BLaER1 (cell line): ENCODE measurements around the gene RAPGEF3.

Experiments used
- H3K27ac ChIP-seq: shearing (Covaris generic); formaldehyde crosslinking; 2 replicates; pipeline ENCODE4 v1.8.1; 2022
- H3K27me3 ChIP-seq: shearing (Covaris generic); formaldehyde crosslinking; 2 replicates; pipeline ENCODE4 v1.8.1; 2022
- H3K36me3 ChIP-seq: shearing (Covaris generic); formaldehyde crosslinking; 2 replicates; pipeline ENCODE4 v1.8.1; 2022
- H3K4me1 ChIP-seq: shearing (Covaris generic); formaldehyde crosslinking; 2 replicates; pipeline ENCODE4 v1.8.1; 2022
- H3K4me2 ChIP-seq: shearing (Covaris generic); formaldehyde crosslinking; 2 replicates; pipeline ENCODE4 v1.8.1; 2022
- H3K4me3 ChIP-seq: shearing (Covaris generic); formaldehyde crosslinking; 2 replicates; pipeline ENCODE4 v1.8.1; 2022
- H3K9ac ChIP-seq: shearing (Covaris generic); formaldehyde crosslinking; 2 replicates; pipeline ENCODE4 v1.8.1; 2022
- H3K9me3 ChIP-seq: shearing (Covaris generic); formaldehyde crosslinking; 2 replicates; pipeline ENCODE4 v1.8.1; 2022
- H4K20me1 ChIP-seq: shearing (Covaris generic); formaldehyde crosslinking; 2 replicates; pipeline ENCODE4 v1.8.1; 2022
- Cebpa-rat ChIP-seq: shearing (Covaris generic); IDR thresholded peaks from 2 replicates; pipeline ENCODE4 v1.8.1; 2022

Gene RAPGEF3

DNA sequence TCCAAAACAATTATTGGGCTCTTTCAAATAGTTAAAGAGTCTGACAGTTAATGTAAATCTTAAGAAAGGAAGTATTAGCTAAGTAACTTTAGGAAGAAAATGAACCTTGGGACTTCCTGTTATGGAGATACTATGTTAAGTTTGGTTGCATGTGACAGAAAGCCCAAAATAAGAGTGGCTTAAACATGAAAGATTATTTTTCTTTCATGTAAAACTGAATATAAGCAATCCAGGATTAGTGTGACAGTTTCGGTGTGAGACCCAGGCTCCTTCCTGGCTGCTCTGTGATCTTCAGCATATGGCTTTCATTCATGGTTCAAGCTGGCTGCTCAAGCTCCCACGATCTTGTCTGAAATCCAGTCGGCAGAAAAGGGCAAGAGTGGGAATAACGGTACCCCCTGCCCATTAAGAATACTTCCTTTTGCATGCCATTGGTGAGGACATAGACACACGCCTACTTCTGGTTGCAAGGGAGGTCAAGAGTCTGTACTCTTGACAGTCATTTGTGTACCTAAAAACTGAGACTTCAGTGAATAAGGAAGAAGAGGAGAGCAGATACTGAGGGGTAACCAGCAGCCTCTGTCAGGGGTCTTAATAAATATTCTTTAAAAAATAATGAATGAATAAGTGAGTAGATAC is 50.7 kb downstream of the RAPGEF3 start:
- peaks cover 42% of the 10 kb centered on the region for H3K4me1 ChIP-seq

DNA sequence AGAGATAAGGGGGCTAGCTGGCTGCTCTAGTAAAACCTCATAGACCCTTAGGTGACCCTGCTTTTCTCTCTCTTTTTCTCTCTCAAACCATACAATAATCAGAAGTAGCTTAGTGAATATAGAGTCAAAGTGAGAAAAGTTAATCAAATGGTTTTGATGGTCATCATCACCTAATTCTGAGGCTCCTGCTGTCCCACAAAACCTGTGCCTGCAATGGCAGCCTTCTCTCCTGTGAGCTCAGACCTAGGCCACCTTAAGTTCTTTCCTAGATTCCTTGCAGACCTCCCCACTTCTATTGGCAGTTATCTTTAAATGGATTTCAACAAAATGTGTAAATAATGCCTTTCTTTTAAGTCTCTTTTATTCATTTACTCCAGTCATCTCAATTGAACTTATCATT is 51.3 kb downstream of the RAPGEF3 start:
- no peak overlapping the region for H3K9ac ChIP-seq

More for the DNA sequence above, 50.7 kb downstream of the RAPGEF3 start:
- Histone ChIP-seq H3K27ac (no peak overlapping the region), H4K20me1 (peaks cover 25% of the 10 kb centered on the region), H3K4me3 (no peak overlapping the region), H3K27me3 (no peaks in the 10 kb centered on the region), H3K9me3 (no peaks in the 10 kb centered on the region), H3K9ac (no peak overlapping the region), H3K36me3 (0 out of 2 replicates have a peak, but pooled peaks cover 5% of the 10 kb centered on the region), H3K4me2 (peak overlapping the region; percentile 95)
- no peak for TF ChIP-seq Cebpa-rat

DNA sequence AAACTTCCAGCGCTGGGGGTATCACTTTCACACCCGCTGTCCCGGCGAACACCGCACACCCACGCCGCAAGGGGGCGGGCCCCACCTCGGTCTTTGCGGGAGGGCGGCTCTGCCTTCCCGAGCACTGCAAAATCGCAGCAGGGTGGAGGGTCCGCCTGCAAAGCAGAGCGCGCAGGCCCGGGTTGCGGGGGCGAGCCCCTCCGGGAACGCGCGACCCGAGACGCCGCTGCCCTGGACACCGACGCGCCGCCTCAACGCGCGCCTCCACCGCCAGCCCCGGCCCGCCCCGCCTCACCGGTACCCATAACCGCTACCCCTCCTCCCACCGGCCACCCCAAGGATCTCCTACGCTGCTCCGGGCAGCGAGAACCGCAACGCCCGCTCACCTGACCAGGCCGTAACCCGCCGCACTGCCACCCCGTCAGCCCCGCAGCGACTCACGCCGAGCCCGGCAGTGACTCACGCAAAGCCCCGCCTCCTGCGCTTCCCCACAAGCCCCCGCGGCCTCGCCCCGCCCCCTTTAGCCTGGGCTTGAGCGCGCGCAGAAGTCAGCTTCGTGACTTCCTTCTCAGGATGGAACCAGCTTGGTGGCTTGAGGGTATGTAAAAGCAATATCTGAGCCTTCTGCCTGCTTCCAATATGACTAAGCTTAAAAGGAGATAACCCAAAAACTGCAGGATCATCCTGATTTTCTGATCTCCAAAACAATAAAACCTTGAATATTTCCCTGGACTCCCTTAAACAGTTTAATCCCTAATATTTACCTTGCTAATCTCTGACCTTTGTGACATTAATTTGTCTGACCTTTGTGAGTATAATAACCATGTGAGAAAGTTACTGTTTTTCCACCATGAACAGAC is 52.9 kb downstream of the RAPGEF3 start, which contains the start of gene RPAP3:
TSS of gene RPAP3 (minus strand) at position 465 of the 860 bp plus-strand sequence. CDS start 3,190 bp downstream, outside the sequence.
- peak within 1 kb of the TSS; percentile 86 for H3K9ac ChIP-seq
- no peak for TF ChIP-seq Cebpa-rat
- H3K27ac ChIP-seq: peak within 1 kb of the TSS; percentile 80
- no peaks in the 10 kb centered on the region for H3K27me3 ChIP-seq
- H4K20me1 ChIP-seq: peaks cover 31% of the 10 kb centered on the region
- no peaks in the 10 kb centered on the region for H3K9me3 ChIP-seq
- peak within 1 kb of the TSS; percentile 95 for H3K4me2 ChIP-seq
- H3K4me3 ChIP-seq: peak within 1 kb of the TSS; percentile 92
- peaks cover 38% of the 10 kb centered on the region for H3K4me1 ChIP-seq
- peaks cover 15% of the 10 kb centered on the region for H3K36me3 ChIP-seq

More for the DNA sequence above, 51.3 kb downstream of the RAPGEF3 start:
- no peak overlapping the region for H3K4me3 ChIP-seq
- H3K9me3 ChIP-seq: no peaks in the 10 kb centered on the region
- peak overlapping the region; percentile 95 for H3K4me2 ChIP-seq
- H3K36me3 ChIP-seq: peaks cover 6% of the 10 kb centered on the region; the same call in 1 of the 2 replicates
- H4K20me1 ChIP-seq: peaks cover 26% of the 10 kb centered on the region
- no peak for TF ChIP-seq Cebpa-rat
- H3K4me1 ChIP-seq: peaks cover 38% of the 10 kb centered on the region
- H3K27me3 ChIP-seq: no peaks in the 10 kb centered on the region
- H3K27ac ChIP-seq: no peak overlapping the region

DNA sequence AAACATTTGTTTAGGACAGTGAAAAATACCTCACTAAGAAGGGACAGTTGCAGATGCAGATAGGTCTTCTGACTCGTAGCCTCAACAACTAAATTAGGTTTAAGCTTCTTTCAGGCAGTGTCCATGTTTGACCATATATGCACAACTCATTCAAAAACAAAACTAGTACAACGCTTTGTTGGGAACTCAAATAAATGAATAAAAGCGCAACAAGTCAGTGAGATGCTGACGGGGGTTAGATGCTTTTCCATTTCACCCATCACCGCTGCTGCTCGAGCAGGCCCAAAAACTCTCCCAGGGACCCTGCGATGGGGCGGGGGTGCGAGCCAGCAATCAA is 53.5 kb downstream of the RAPGEF3 start:
- Histone ChIP-seq H3K27me3 (no peaks in the 10 kb centered on the region), H3K4me2 (peak overlapping the region; percentile 95), H3K9ac (peak overlapping the region; percentile 86), H3K27ac (peak overlapping the region; percentile 80; the same call in 1 of the 2 replicates), H4K20me1 (peaks cover 34% of the 10 kb centered on the region), H3K36me3 (peaks cover 21% of the 10 kb centered on the region), H3K9me3 (no peaks in the 10 kb centered on the region), H3K4me1 (peaks cover 38% of the 10 kb centered on the region), H3K4me3 (peak overlapping the region; percentile 92)
- TF ChIP-seq Cebpa-rat: no peak

DNA sequence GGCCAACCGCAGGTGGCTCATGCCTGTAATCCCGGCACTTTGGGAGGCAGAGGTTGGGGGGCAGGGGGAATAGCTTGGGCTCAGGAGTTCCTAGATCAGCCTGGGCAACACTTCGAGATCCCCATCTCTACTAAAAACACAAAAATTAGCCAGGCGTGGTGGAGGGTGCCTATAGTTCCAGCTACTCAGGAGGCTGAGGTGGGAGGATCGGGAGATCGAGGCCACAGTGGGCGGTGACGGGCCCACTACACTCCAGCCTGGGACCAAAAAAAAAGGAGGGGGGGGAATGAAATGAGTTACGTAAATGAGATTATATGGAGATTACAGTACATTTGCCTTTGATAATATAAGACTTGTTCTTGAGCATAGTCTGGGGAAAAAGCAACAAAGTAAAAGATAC is 54.0 kb downstream of the RAPGEF3 start:
- no peaks in the 10 kb centered on the region for H3K9me3 ChIP-seq
- TF ChIP-seq Cebpa-rat: no peak
- H4K20me1 ChIP-seq: peaks cover 37% of the 10 kb centered on the region
- no peak overlapping the region for H3K27ac ChIP-seq
- peaks cover 38% of the 10 kb centered on the region for H3K4me1 ChIP-seq
- peak overlapping the region; percentile 92 for H3K4me3 ChIP-seq
- H3K27me3 ChIP-seq: no peaks in the 10 kb centered on the region
- peak overlapping the region; percentile 86 for H3K9ac ChIP-seq
- H3K4me2 ChIP-seq: peak overlapping the region; percentile 95
- H3K36me3 ChIP-seq: peaks cover 26% of the 10 kb centered on the region

DNA sequence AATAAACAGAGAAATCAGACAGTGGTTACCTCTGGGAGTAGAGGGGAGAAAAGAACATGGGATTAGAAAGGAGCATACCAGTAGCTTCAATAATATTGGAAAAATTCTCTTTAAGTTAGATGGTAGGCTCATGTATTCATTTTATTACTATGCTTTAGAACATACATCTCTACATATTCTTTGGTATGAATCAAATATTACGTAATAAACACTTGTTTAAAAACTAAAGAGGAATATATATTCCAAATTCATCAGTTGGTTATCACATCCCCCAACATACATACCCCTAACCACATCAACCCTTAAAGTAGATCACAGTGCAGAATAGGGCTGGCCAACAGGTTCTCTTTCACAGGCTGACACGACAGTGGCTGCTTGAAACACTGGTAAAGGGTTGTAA is 58.4 kb downstream of the RAPGEF3 start:
- TF ChIP-seq Cebpa-rat: peak; percentile 42; the same call in 1 of the 2 replicates
- H4K20me1 ChIP-seq: peaks cover 48% of the 10 kb centered on the region
- peaks cover 61% of the 10 kb centered on the region for H3K36me3 ChIP-seq
- no peaks in the 10 kb centered on the region for H3K27me3 ChIP-seq
- H3K4me3 ChIP-seq: no peak overlapping the region
- H3K9ac ChIP-seq: no peak overlapping the region
- H3K9me3 ChIP-seq: no peaks in the 10 kb centered on the region
- H3K4me1 ChIP-seq: peaks cover 20% of the 10 kb centered on the region
- H3K4me2 ChIP-seq: no peak overlapping the region
- H3K27ac ChIP-seq: no peak overlapping the region

DNA sequence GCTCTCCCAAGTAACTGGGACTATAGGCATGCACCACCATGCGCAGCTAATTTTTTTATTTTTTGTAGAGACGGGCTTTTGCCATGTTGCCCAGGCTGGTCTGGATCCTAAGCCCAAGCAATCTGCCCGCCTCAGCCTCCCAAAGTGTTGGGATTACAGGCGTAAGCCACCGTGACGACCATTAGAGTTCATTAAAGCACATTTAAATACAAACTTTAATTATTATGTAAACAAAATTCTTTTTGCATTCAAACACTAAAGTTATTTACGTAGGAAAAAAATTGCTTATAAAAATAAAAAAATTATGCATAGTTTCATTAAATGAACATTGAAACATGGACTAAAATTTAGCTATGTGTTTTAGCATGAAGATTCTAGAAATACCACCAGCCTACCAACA is 60.0 kb downstream of the RAPGEF3 start:
- Histone ChIP-seq H3K36me3 (peaks cover 74% of the 10 kb centered on the region), H3K9ac (no peak overlapping the region), H3K4me1 (peaks cover 4% of the 10 kb centered on the region), H3K27me3 (no peaks in the 10 kb centered on the region), H3K4me3 (no peak overlapping the region), H3K9me3 (no peaks in the 10 kb centered on the region), H4K20me1 (peaks cover 32% of the 10 kb centered on the region), H3K4me2 (no peak overlapping the region), H3K27ac (no peak overlapping the region)
- no peak for TF ChIP-seq Cebpa-rat

DNA sequence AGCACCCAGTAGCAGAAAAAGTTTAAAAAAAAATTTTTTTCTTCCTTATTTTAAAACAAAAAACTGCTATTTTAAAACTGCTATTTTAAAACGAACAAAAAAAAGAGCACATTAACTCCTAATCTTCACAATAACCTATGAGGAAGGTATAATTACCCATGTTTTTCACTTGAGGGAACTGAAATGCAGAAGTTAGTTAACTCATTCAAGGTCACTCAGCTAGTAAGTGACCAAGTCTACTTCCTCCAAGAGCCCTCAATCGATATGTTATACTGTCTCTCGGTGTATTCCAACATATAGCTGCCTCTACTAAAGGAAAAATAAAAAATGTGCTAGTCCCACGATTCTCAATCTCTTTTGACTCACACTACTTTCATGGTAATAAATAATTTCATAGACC is 60.6 kb downstream of the RAPGEF3 start:
- Histone ChIP-seq H3K4me1 (no peaks in the 10 kb centered on the region), H4K20me1 (peaks cover 26% of the 10 kb centered on the region), H3K9ac (no peak overlapping the region), H3K4me3 (no peak overlapping the region), H3K9me3 (no peaks in the 10 kb centered on the region), H3K27ac (no peak overlapping the region), H3K4me2 (no peak overlapping the region), H3K36me3 (peaks cover 76% of the 10 kb centered on the region), H3K27me3 (no peaks in the 10 kb centered on the region)
- no peak for TF ChIP-seq Cebpa-rat

DNA sequence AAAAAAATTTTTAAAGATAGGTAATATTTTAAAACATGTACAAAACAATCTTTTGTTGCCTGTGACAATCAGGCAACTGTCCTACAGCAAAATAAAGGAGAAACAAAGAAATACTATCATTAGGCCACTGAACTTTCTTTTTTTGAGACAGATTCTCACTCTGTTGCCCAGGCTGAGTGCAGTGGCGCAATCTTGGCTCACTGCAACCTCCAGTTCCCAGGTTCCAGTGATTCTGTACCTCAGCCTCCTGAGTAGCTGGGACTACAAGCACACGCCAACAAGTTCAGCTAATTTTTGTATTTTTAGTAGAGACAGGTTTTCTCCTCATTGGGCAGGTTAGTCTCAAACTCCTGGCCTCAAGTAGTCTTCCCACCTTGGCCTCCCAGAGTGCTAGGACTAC is 69.5 kb downstream of the RAPGEF3 start:
- Histone ChIP-seq H3K9me3 (peaks cover 5% of the 10 kb centered on the region), H3K27me3 (no peaks in the 10 kb centered on the region), H3K9ac (no peak overlapping the region), H4K20me1 (no peaks in the 10 kb centered on the region), H3K4me1 (no peaks in the 10 kb centered on the region), H3K4me2 (no peak overlapping the region), H3K27ac (no peak overlapping the region), H3K4me3 (no peak overlapping the region), H3K36me3 (peaks cover 64% of the 10 kb centered on the region)
- TF ChIP-seq Cebpa-rat: no peak

DNA sequence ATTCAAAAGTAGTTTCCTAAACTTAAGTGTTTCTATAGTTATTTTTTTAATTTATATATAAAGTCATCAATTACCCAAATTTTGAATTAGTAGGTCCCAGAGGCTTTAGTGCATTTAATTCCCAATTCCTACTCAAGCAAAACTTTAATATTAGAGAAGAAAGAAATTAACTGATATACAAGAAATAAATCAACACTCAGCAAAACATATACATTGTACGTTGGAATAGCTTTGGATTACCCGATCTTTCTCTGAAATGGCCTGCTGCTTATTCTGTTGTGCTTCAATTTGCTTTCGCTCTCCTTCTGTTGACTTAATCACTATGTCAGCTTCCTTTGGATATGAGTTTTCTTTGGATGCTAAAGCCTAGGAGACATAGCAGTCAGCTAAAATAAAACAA is 71.0 kb downstream of the RAPGEF3 start:
- peaks cover 5% of the 10 kb centered on the region; the same call in 1 of the 2 replicates for H3K9me3 ChIP-seq
- H3K36me3 ChIP-seq: peaks cover 61% of the 10 kb centered on the region
- H3K4me1 ChIP-seq: no peaks in the 10 kb centered on the region
- no peaks in the 10 kb centered on the region for H4K20me1 ChIP-seq
- H3K4me3 ChIP-seq: no peak overlapping the region
- H3K27me3 ChIP-seq: no peaks in the 10 kb centered on the region
- H3K27ac ChIP-seq: no peak overlapping the region
- TF ChIP-seq Cebpa-rat: no peak
- no peak overlapping the region for H3K4me2 ChIP-seq
- no peak overlapping the region for H3K9ac ChIP-seq
